ENCODE results near the gene WFIKKN1. TPM values are rescaled to one million over a fixed set of nuclear protein-coding genes. Genes with fewer than 3 reads are reported as not detected.
A peak's percentile ranks its signal among the peaks of the same experiment; 100 is the strongest.

WFIKKN1 gene
- total and polyA plus RNA-seq, 2 experiments from 2014 or later = 0.43 to 0.88 TPM

- TF ChIP-seq EZH2 (IDR thresholded peaks at IDR 0.05; ENCODE audit: borderline replicate concordance) (no peak), EZH2phosphoT487 (IDR thresholded peaks at IDR 0.05; ENCODE audit: low read depth, severe bottlenecking, unreplicated experiment) (no peak), CTCF (IDR thresholded peaks at IDR 0.05; ENCODE audit: poor library complexity) (no peak)
Measured at GRCh38 chr16:592518-593306, 38.1 kb upstream of the WFIKKN1 start.

GRCh38 chr16:593406-593805 lies 37.4 kb upstream of the WFIKKN1 start:
- Histone ChIP-seq H3K4me2 (peak overlapping the region; percentile 98), H3K27ac (peak overlapping the region; percentile 95), H3K36me3 (replicated peaks; ENCODE audit: insufficient read depth, low read depth) (no peaks in the 10 kb centered on the region), H3K27me3 (no peaks in the 10 kb centered on the region), H4K20me1 (ENCODE audit: insufficient read depth, poor library complexity, severe bottlenecking) (peaks cover 22% of the 10 kb centered on the region), H3K9me2 (replicated peaks; ENCODE audit: insufficient read depth) (no peaks in the 10 kb centered on the region), H3K9me3 (ENCODE audit: low read depth) (no peaks in the 10 kb centered on the region), H2AFZ (no peak overlapping the region), H3K79me2 (peaks cover 77% of the 10 kb centered on the region), H3K4me1 (ENCODE audit: insufficient read depth) (peaks cover 44% of the 10 kb centered on the region), H3K4me3 (no peak overlapping the region)
- TF ChIP-seq CTCF (IDR thresholded peaks at IDR 0.05; ENCODE audit: poor library complexity) (no peak), EZH2 (IDR thresholded peaks at IDR 0.05; ENCODE audit: borderline replicate concordance) (no peak), EZH2phosphoT487 (IDR thresholded peaks at IDR 0.05; ENCODE audit: low read depth, severe bottlenecking, unreplicated experiment) (no peak)
- 62% methylated on average over 9 of the region's 9 CpGs for WGBS (ENCODE audit: low lambda C conversion rate, missing lambda C conversion rate)
- DNase-seq (ENCODE audit: low spot score) = peak; percentile 84

More at GRCh38 chr16:592518-593306, 38.1 kb upstream of the WFIKKN1 start:
- H3K4me3 ChIP-seq = no peak overlapping the region
- H2AFZ ChIP-seq = no peak overlapping the region
- H3K79me2 ChIP-seq = peaks cover 77% of the 10 kb centered on the region
- peak overlapping the region; percentile 95 for H3K27ac ChIP-seq
- H3K27me3 ChIP-seq = no peaks in the 10 kb centered on the region
- peaks cover 50% of the 10 kb centered on the region for H3K4me1 ChIP-seq (ENCODE audit: insufficient read depth)
- H3K36me3 ChIP-seq (replicated peaks; ENCODE audit: insufficient read depth, low read depth) = no peaks in the 10 kb centered on the region
- 82% methylated on average over 24 of the region's 24 CpGs for WGBS (ENCODE audit: low lambda C conversion rate, missing lambda C conversion rate)
- H3K9me2 ChIP-seq (replicated peaks; ENCODE audit: insufficient read depth) = no peaks in the 10 kb centered on the region
- no peaks in the 10 kb centered on the region for H3K9me3 ChIP-seq (ENCODE audit: low read depth)
- H4K20me1 ChIP-seq (ENCODE audit: insufficient read depth, poor library complexity, severe bottlenecking) = peaks cover 22% of the 10 kb centered on the region
- peak overlapping the region; percentile 98 for H3K4me2 ChIP-seq
- no peak for DNase-seq (ENCODE audit: low spot score)

DNA sequence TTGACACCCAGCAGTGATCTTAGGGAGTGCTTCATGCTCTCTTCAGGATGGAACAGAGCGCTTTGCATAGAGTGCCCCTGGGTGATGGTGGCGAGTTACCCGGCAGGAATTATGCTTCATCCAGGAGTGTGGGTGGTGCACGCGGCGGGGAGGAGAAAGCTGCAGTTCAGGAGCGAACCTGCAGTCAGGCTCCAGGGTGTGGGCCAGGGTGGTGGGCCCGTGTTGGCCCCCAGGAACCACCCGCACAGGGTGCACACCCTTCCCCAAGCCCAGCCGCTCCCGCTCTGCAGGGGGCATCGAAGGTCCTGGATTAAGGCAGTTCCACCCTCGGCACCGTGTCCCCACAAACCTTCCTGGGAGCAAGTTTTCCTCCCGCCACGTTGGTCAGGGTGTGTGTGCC lies 37.0 kb upstream of the WFIKKN1 start:
- H3K27me3 ChIP-seq = no peaks in the 10 kb centered on the region
- no peak overlapping the region for H2AFZ ChIP-seq
- no peak for DNase-seq (ENCODE audit: low spot score)
- H3K9me2 ChIP-seq (replicated peaks; ENCODE audit: insufficient read depth) = no peaks in the 10 kb centered on the region
- H3K9me3 ChIP-seq (ENCODE audit: low read depth) = no peaks in the 10 kb centered on the region
- H3K79me2 ChIP-seq = peaks cover 80% of the 10 kb centered on the region
- no peak for TF ChIP-seq EZH2 (IDR thresholded peaks at IDR 0.05; ENCODE audit: borderline replicate concordance)
- no peak for TF ChIP-seq EZH2phosphoT487 (IDR thresholded peaks at IDR 0.05; ENCODE audit: low read depth, severe bottlenecking, unreplicated experiment)
- no peak for TF ChIP-seq CTCF (IDR thresholded peaks at IDR 0.05; ENCODE audit: poor library complexity)
- no peaks in the 10 kb centered on the region for H3K36me3 ChIP-seq (replicated peaks; ENCODE audit: insufficient read depth, low read depth)
- H3K4me3 ChIP-seq = no peak overlapping the region
- H3K27ac ChIP-seq = peak overlapping the region; percentile 95
- peak overlapping the region; percentile 56 for H3K4me2 ChIP-seq
- peaks cover 44% of the 10 kb centered on the region for H3K4me1 ChIP-seq (ENCODE audit: insufficient read depth)
- 80% methylated on average over 15 of the region's 16 CpGs for WGBS (ENCODE audit: low lambda C conversion rate, missing lambda C conversion rate)
- H4K20me1 ChIP-seq (ENCODE audit: insufficient read depth, poor library complexity, severe bottlenecking) = peaks cover 24% of the 10 kb centered on the region
